ENCODE results near the gene ENOX1.
A peak's percentile ranks its signal among the peaks of the same experiment; 100 is the strongest.

The ENOX1 gene

GRCh38 chr13:43272851-43273250 lies 513.9 kb downstream of the ENOX1 start (continued):
- TF ChIP-seq ZNF70 (CRISPR knock-in tag; IDR thresholded peaks at IDR 0.05) (no peak), ESRRG (CRISPR knock-in tag; IDR thresholded peaks at IDR 0.05) (no peak)

GRCh38 chr13:43271152-43271551 lies 515.6 kb downstream of the ENOX1 start:
- TF ChIP-seq GLIS3 (CRISPR knock-in tag; IDR thresholded peaks at IDR 0.05) (no peak), OSR1 (CRISPR knock-in tag; IDR thresholded peaks at IDR 0.05) (no peak), TCF4 (CRISPR knock-in tag; IDR thresholded peaks at IDR 0.05; ENCODE audit: borderline replicate concordance) (no peak), ZFP3 (CRISPR knock-in tag; IDR thresholded peaks at IDR 0.05) (no peak), RARB (CRISPR knock-in tag; IDR thresholded peaks at IDR 0.05) (no peak), PPARA (CRISPR knock-in tag; IDR thresholded peaks at IDR 0.05; ENCODE audit: borderline replicate concordance) (no peak), ZNF565 (CRISPR knock-in tag; conservative IDR thresholded peaks at IDR 0.05; ENCODE audit: low read depth) (no peak), BACH2 (CRISPR knock-in tag; IDR thresholded peaks at IDR 0.05; ENCODE audit: borderline replicate concordance) (no peak), CREB5 (CRISPR knock-in tag; IDR thresholded peaks at IDR 0.05; ENCODE audit: low read depth) (no peak), TOX (CRISPR knock-in tag; IDR thresholded peaks at IDR 0.05; ENCODE audit: borderline replicate concordance) (no peak), ZNF70 (CRISPR knock-in tag; IDR thresholded peaks at IDR 0.05) (no peak), ESRRG (CRISPR knock-in tag; IDR thresholded peaks at IDR 0.05) (no peak), ISL1 (CRISPR knock-in tag; IDR thresholded peaks at IDR 0.05) (no peak), CSDC2 (CRISPR knock-in tag; IDR thresholded peaks at IDR 0.05) (no peak), POU6F1 (CRISPR knock-in tag; IDR thresholded peaks at IDR 0.05; ENCODE audit: borderline replicate concordance, low read depth) (no peak), TSHZ2 (CRISPR knock-in tag; IDR thresholded peaks at IDR 0.05) (no peak), ZNF8 (CRISPR knock-in tag; IDR thresholded peaks at IDR 0.05) (no peak)
- ATAC-seq: no peak

GRCh38 chr13:43270130-43270830 lies 516.5 kb downstream of the ENOX1 start:
- TF ChIP-seq ZNF565 (CRISPR knock-in tag; conservative IDR thresholded peaks at IDR 0.05; ENCODE audit: low read depth) (no peak), ZNF70 (CRISPR knock-in tag; IDR thresholded peaks at IDR 0.05) (no peak), ESRRG (CRISPR knock-in tag; IDR thresholded peaks at IDR 0.05) (no peak), TOX (CRISPR knock-in tag; IDR thresholded peaks at IDR 0.05; ENCODE audit: borderline replicate concordance) (no peak), ZFP30 (CRISPR knock-in tag; IDR thresholded peaks at IDR 0.05) (no peak), GLIS3 (CRISPR knock-in tag; IDR thresholded peaks at IDR 0.05) (no peak), ISL1 (CRISPR knock-in tag; IDR thresholded peaks at IDR 0.05) (no peak)
- ATAC-seq: peak; percentile 18; the same call in 2 of the 3 replicates

- ATAC-seq: peak; percentile 85
- TF ChIP-seq ZFP3 (CRISPR knock-in tag; IDR thresholded peaks at IDR 0.05): peak; percentile 44; the same call in 1 of the 2 replicates
- no peak for TF ChIP-seq POU6F1 (CRISPR knock-in tag; IDR thresholded peaks at IDR 0.05; ENCODE audit: borderline replicate concordance, low read depth)
- no peak for TF ChIP-seq ESRRG (CRISPR knock-in tag; IDR thresholded peaks at IDR 0.05)
- peak; percentile 90 for TF ChIP-seq ISL1 (CRISPR knock-in tag; IDR thresholded peaks at IDR 0.05)
- peak; percentile 81 for TF ChIP-seq TOX (CRISPR knock-in tag; IDR thresholded peaks at IDR 0.05; ENCODE audit: borderline replicate concordance)
- peak; percentile 68; the same call in 1 of the 2 replicates for TF ChIP-seq ZC3H10 (CRISPR knock-in tag; IDR thresholded peaks at IDR 0.05)
These were observed 517.7 kb downstream of the ENOX1 start for GRCh38 chr13:43269037-43269481.
